ENCODE data around the gene TMEM202. TPM values are rescaled to one million over a fixed set of nuclear protein-coding genes. Genes with fewer than 3 reads are reported as not detected.

TMEM202 gene
- total and polyA plus RNA-seq, 2 of the 13 experiments (the other 11 are each of a cell fraction or from before 2014, with no cell fraction given): not detected

- H3K27me3 ChIP-seq (ENCODE audit: control insufficient read depth in 1 of 2, insufficient read depth in 2 of 2, low read length in 2 of 2): peaks cover 0 to 9% of the 10 kb centered on the region in 2 experiments; a peak in 1 of 5 replicates
- H4K20me1 ChIP-seq (ENCODE audit: insufficient read depth, low read length): no peaks in the 10 kb centered on the region
- H3K4me3 ChIP-seq (replicated peaks in 1 of 3; ENCODE audit: insufficient read depth in 1 of 3, low read depth in 2 of 3, low read length in 3 of 3): no peak overlapping the region
- intact Hi-C loops (cut with micrococcal nuclease; ENCODE audit: unreplicated experiment) (loop anchor here (1.0 kb wide), 1 partner anchor 151 kb away; no protein-coding TSS in a partner anchor), in situ Hi-C loops (cut with HindIII; ENCODE audit: extremely low pct_ligation_motif_present, low pct_unique_long_range_greater_than_20kb) (no loop called here)
- DNase-seq (ENCODE audit: low spot score): peak; percentile 29
- peak; percentile 26 for FAIRE-seq
- no TSS peak for BruUV-seq (replicated peaks)
- H3K4me2 ChIP-seq (ENCODE audit: low read depth, low read length): no peak overlapping the region
- POLR2A ChIA-PET: no interaction called here
- ATAC-seq: peak; percentile 68; the same call in 2 of the 3 replicates
- no peaks in the 10 kb centered on the region for H3K36me3 ChIP-seq (replicated peaks in 1 of 2; ENCODE audit: control insufficient read depth in 1 of 2, insufficient read depth in 2 of 2, low read length in 2 of 2)
- CTCF ChIA-PET (ENCODE audit: low intra/inter-chr PET ratio, low total read pairs): no interaction called here
- H3K9me3 ChIP-seq (ENCODE audit: low read length): no peaks in the 10 kb centered on the region
- H2AFZ ChIP-seq (ENCODE audit: low read length): no peak overlapping the region
- no peaks in the 10 kb centered on the region for H3K79me2 ChIP-seq (ENCODE audit: insufficient read depth, low read length)
- H3K9ac ChIP-seq (ENCODE audit: insufficient read depth, low read depth, low read length): no peak overlapping the region
- WGBS (ENCODE audit: low lambda C conversion rate): 79% methylated on average over 2 of the region's 2 CpGs
- peaks cover 23% of the 10 kb centered on the region for H3K4me1 ChIP-seq (ENCODE audit: insufficient read depth, low read length)
- no peak overlapping the region for H3K27ac ChIP-seq (ENCODE audit: extremely low read length, insufficient read depth, low read length)
- TF ChIP-seq SMC3 (IDR thresholded peaks at IDR 0.05; ENCODE audit: low read length) (peak; percentile 21; the same call in 1 of the 2 replicates), HNF1A (IDR thresholded peaks at IDR 0.05; ENCODE audit: low read depth) (no peak), HNF1A (CRISPR knock-in tag; IDR thresholded peaks at IDR 0.05; ENCODE audit: borderline replicate concordance) (no peak), ZNF687 (CRISPR knock-in tag; IDR thresholded peaks at IDR 0.05) (no peak), ZNF616 (CRISPR knock-in tag; IDR thresholded peaks at IDR 0.05; ENCODE audit: low read depth) (no peak), ZBTB10 (CRISPR knock-in tag; IDR thresholded peaks at IDR 0.05; ENCODE audit: borderline replicate concordance) (no peak), REPIN1 (CRISPR knock-in tag; IDR thresholded peaks at IDR 0.05; ENCODE audit: borderline replicate concordance, low read depth) (no peak), ZNF770 (CRISPR knock-in tag; IDR thresholded peaks at IDR 0.05) (no peak), ZNF510 (CRISPR knock-in tag; IDR thresholded peaks at IDR 0.05; ENCODE audit: low read depth) (no peak)
These were observed 16.0 kb upstream of the TMEM202 start for GRCh38 chr15:72382146-72382545.

Measured in HepG2 (cell line).